Mononuclear cell (primary cell): ENCODE results near the gene PITX2. TPM values are rescaled to one million over a fixed set of nuclear protein-coding genes. Genes with fewer than 3 reads are reported as not detected.
"Not testable (repeated sequence)": the region's sequence is repeated elsewhere in the genome, so short reads cannot be mapped to it uniquely, and the experiment has no call there.

Source experiments
- H3K27me3 ChIP-seq: 2 replicates; pipeline ENCODE4 v1.6.0; 2011; ENCODE audit warnings: low read length, control low read depth; ENCODE audit not compliant: insufficient read depth
- H3K4me1 ChIP-seq: 2 replicates; pipeline ENCODE4 v1.5.1; 2011; ENCODE audit warnings: mild to moderate bottlenecking, low read length, control low read depth; ENCODE audit not compliant: insufficient read depth
- H3K4me3 ChIP-seq: 2 replicates; pipeline ENCODE4 v1.5.1; 2011; ENCODE audit warnings: mild to moderate bottlenecking, low read length, moderate library complexity
- H3K9me3 ChIP-seq: 2 replicates; pipeline ENCODE4 v1.5.1; 2011; ENCODE audit warnings: low read depth, mild to moderate bottlenecking, control low read depth, low read length
- total RNA-seq: library from RNA; depleted of rRNA; stranded (reverse); fragments of >200 nt; gene quantifications from one replicate; pipeline ENCODE4 v1.2.3, GENCODE V29; 2012

Gene PITX2
- total RNA-seq, 1 donor, result not detected

GRCh38 chr4:110611968-110612447 lies 10.9 kb downstream of the PITX2 start:
- Histone ChIP-seq H3K9me3 (no peaks in the 10 kb centered on the region), H3K4me3 (no peak overlapping the region), H3K27me3 (peaks cover 99% of the 10 kb centered on the region), H3K4me1 (no peaks in the 10 kb centered on the region)

- Histone ChIP-seq H3K9me3 (no peaks in the 10 kb centered on the region), H3K27me3 (peaks cover 90% of the 10 kb centered on the region), H3K4me1 (no peaks in the 10 kb centered on the region), H3K4me3 (no peak overlapping the region)
These were observed 11.7 kb downstream of the PITX2 start for GRCh38 chr4:110610940-110611831.

- Histone ChIP-seq H3K9me3 (no peaks in the 10 kb centered on the region), H3K4me3 (no peak overlapping the region), H3K4me1 (no peaks in the 10 kb centered on the region), H3K27me3 (peaks cover 84% of the 10 kb centered on the region)
These were observed 12.3 kb downstream of the PITX2 start for GRCh38 chr4:110610620-110610939.

GRCh38 chr4:110609044-110609750 lies 13.7 kb downstream of the PITX2 start:
- Histone ChIP-seq H3K27me3 (peaks cover 71% of the 10 kb centered on the region), H3K9me3 (no peaks in the 10 kb centered on the region), H3K4me1 (no peaks in the 10 kb centered on the region), H3K4me3 (no peak overlapping the region)

GRCh38 chr4:110605077-110605476 lies 17.8 kb downstream of the PITX2 start:
- no peak overlapping the region for H3K4me3 ChIP-seq
- H3K4me1 ChIP-seq, result no peaks in the 10 kb centered on the region
- peaks cover 35% of the 10 kb centered on the region for H3K27me3 ChIP-seq
- no peaks in the 10 kb centered on the region for H3K9me3 ChIP-seq

- H3K9me3 ChIP-seq, result no peaks in the 10 kb centered on the region
- peaks cover 6% of the 10 kb centered on the region for H3K27me3 ChIP-seq
- H3K4me1 ChIP-seq, result no peaks in the 10 kb centered on the region
- H3K4me3 ChIP-seq, result no peak overlapping the region
These were observed 20.8 kb downstream of the PITX2 start for GRCh38 chr4:110602061-110602460.

GRCh38 chr4:110597582-110597981 lies 25.3 kb downstream of the PITX2 start:
- Histone ChIP-seq H3K4me3 (no peak overlapping the region), H3K9me3 (no peaks in the 10 kb centered on the region), H3K27me3 (no peaks in the 10 kb centered on the region), H3K4me1 (no peaks in the 10 kb centered on the region)

GRCh38 chr4:110596431-110596830 lies 26.4 kb downstream of the PITX2 start:
- H3K9me3 ChIP-seq, result no peaks in the 10 kb centered on the region
- H3K27me3 ChIP-seq, result no peaks in the 10 kb centered on the region
- H3K4me1 ChIP-seq, result no peaks in the 10 kb centered on the region
- H3K4me3 ChIP-seq, result no peak overlapping the region

GRCh38 chr4:110595583-110595982 lies 27.3 kb downstream of the PITX2 start:
- peaks cover 4% of the 10 kb centered on the region for H3K27me3 ChIP-seq
- no peak overlapping the region for H3K4me3 ChIP-seq
- no peaks in the 10 kb centered on the region for H3K9me3 ChIP-seq
- H3K4me1 ChIP-seq, result no peaks in the 10 kb centered on the region

- Histone ChIP-seq H3K27me3 (peaks cover 6% of the 10 kb centered on the region), H3K4me3 (no peak overlapping the region), H3K4me1 (no peaks in the 10 kb centered on the region), H3K9me3 (no peaks in the 10 kb centered on the region)
These were observed 33.6 kb downstream of the PITX2 start for GRCh38 chr4:110589297-110589696.

- Histone ChIP-seq H3K27me3 (peaks cover 6% of the 10 kb centered on the region), H3K4me3 (no peak overlapping the region), H3K9me3 (no peaks in the 10 kb centered on the region), H3K4me1 (no peaks in the 10 kb centered on the region)
These were observed 35.1 kb downstream of the PITX2 start for GRCh38 chr4:110587666-110588285.

GRCh38 chr4:110586131-110586850 lies 36.6 kb downstream of the PITX2 start:
- H3K9me3 ChIP-seq, result no peaks in the 10 kb centered on the region
- H3K27me3 ChIP-seq, result peaks cover 6% of the 10 kb centered on the region
- no peak overlapping the region for H3K4me3 ChIP-seq
- H3K4me1 ChIP-seq, result no peaks in the 10 kb centered on the region

- H3K4me1 ChIP-seq, H3K27me3 ChIP-seq, H3K4me3 ChIP-seq, H3K9me3 ChIP-seq: not testable (repeated sequence)
These were observed 46.2 kb downstream of the PITX2 start for GRCh38 chr4:110576696-110577095.
